ENCODE measurements around the gene CRYZL1.
"Not testable (repeated sequence)": the region's sequence is repeated elsewhere in the genome, so short reads cannot be mapped to it uniquely, and the experiment has no call there.

- not testable (repeated sequence) for TF ChIP-seq CTCF (conservative IDR thresholded peaks at IDR 0.05 in 1 of 2, IDR thresholded peaks at IDR 0.05 in 1 of 2; ENCODE audit: low read depth in 1 of 2, low read length in 2 of 2); EZH2 (IDR thresholded peaks at IDR 0.05; ENCODE audit: low read length, missing control alignments)
These were observed 24.0 kb downstream of the CRYZL1 start for GRCh38 chr21:33617565-33617964.
